GM19351 (cell line): ENCODE data around the gene METTL26.

Experiments used
- ATAC-seq: cut with Tn5 transposase; IDR thresholded peaks from one replicate; pipeline ENCODE4 v1.9.1; 2021; ENCODE audit warnings: mild to moderate bottlenecking, moderate library complexity; ENCODE audit not compliant: unreplicated experiment

Gene METTL26

DNA sequence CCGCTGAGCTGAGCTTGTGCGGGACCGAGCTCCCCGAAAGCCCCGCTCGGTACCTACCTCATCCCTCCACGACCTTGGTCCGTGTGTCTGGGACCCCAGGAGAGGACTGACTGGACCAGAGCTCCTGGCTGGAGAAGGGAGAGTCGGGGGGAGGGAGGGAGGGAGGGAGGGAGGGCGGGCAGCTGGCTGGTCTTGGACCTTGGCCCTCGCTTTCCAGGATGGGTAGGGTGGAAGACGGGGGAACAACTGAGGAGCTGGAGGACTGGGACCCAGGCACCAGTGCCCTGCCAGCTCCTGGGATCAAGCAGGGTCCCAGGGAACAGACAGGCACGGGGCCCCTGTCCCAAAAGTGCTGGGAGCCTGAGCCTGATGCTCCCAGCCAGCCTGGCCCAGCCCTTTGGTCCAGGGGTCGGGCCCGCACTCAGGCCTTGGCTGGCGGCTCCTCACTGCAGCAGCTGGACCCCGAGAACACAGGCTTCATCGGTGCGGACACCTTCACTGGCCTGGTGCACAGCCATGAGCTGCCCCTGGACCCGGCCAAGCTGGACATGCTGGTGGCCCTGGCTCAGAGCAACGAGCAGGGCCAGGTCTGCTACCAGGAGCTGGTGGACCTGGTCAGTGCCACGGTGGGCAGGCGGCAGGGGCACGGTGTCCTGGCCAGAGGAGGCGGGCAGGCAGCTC is 39.9 kb upstream of the METTL26 start:
- ATAC-seq = no peak

DNA sequence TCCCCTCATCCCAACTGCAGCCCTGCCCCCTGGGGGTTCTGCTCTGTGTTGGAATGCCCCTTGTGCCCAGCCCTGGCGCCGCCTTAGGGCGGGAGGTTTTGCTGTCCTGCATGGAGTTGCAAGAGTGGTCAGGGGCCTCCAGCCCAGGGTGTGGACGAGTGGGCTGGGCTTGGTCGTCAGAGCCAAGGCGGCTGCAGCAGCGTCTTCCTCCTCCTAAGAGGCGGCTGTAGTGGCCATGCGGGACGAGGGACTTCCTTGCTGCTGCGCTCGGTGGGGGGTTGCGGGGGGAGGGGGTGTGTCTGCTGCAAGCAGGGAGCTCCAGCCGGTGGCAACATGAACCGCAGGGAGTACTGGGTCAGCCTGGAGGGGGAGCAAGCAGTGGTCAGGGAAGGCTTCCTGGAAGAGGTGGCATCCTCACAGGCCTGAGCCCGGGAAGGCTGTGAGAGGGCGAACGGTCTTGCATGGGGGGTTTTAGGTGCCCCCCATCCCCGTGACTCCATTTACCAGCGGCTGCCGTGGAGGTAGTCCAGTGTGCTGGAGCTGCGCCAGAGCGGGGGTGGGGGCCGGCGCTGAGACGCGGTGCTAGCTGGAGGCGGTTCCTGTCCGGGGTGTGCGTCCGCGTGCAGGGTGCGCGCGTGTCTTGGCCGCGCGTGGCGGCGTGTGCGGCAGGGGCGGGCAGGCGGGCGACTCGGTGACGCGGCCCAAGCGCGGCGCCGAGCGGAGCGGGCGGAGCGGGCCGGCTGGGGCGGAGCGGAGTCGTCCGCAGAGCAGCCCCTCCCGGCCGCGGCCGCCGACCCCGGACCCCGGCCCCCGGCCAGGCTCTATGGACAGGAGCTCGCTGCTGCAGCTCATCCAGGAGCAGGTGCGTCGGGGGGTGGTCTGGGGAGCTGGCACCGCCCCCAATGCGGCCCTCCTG is 39.1 kb upstream of the METTL26 start, which contains the start of gene RHBDL1:
Gene RHBDL1 (plus strand): TSS at position 704 of the 916 bp plus-strand sequence. CDS start 120 bp downstream, at position 824.
- no peak for ATAC-seq

DNA sequence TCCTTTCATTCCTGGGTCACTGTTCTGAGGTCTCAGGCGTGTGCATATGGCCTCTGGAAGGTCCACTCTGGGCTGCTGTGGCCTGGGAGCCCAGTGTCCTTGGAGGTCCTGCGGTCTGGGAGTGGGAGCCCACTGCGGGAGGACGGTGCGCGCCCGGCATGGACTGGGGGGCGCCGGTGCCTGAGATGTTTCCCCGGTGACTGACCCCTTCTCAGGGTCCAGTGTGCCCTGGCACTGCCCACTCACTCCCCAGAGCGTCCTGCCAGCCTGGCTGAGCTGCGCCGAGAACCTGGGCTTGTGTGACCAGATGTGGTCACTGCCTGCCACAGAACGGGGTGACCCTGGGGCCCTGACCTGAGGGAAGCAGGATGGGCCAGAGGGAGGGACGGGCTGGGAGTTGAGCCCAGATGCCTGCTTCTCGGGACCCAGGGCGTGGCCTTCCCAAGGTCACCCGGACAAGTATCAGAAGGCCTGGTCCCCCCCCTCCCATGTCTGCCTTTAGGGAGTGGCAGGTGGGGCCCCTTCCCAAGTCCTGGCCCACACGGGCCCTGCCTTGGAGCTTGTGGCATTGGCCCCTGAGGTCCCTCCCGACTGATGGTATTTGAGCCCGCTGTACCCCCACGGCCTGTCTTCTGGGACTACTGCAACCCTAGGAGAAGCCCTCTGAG is 38.2 kb upstream of the METTL26 start:
- ATAC-seq = no peak

DNA sequence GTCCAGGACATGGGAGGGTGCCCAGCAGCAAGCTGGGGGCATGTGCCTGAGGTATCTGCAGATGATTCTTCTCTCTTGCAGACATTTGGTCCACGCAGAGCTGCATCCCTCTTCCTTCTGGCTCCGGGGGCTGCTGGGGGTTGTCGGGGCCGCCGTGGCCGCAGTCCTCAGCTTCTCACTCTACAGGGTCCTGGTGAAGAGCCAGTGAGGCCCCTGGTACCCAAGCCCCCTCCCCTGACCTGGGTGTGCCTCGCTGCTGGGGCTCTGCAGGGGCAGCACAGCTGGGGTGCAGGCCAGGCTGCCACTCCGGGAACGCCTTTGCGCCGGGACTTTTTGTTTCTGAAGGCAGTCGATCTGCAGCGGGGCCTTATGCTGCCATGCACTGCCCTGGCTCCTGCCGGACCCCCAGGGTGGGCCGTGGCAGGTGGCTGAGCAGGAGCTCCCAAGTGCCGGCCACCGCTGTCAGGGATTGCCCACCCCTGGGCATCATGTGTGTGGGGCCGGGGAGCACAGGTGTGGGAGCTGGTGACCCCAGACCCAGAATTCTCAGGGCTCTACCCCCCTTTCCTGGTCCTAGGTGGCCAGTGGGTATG is 37.4 kb upstream of the METTL26 start:
- ATAC-seq = no peak

DNA sequence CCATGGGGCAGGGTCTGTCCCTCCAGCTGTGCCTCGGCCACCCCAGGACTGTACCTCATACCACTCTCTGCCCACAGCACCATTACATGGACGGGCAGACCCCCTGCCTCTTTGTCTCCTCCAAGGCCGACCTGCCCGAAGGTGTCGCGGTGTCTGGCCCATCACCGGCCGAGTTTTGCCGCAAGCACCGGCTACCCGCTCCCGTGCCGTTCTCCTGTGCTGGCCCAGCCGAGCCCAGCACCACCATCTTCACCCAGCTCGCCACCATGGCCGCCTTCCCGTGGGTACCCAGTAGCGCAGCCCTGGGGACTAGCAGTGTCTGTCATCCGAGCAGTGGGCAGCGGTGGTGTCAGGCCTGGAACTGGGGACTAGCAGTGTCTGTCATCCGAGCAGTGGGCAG is 36.7 kb upstream of the METTL26 start:
- no peak for ATAC-seq

DNA sequence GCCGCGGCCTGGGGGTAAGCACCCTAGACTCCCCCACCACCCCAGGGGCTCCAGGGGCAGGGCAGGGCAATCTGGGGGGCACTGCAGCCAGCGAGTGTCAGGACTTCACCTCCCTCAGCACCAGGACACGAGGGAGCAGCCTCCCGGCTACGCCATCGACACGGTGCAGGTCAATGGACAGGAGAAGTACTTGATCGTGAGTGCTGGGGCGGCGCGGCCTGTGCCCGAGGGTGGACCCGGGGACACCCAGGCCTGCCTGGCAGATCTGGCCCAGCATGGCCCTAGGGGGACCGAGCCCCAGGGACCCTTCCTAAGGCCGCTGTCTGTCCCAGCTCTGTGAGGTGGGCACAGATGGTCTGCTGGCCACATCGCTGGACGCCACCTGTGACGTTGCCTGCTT is 36.3 kb upstream of the METTL26 start:
- no peak for ATAC-seq

DNA sequence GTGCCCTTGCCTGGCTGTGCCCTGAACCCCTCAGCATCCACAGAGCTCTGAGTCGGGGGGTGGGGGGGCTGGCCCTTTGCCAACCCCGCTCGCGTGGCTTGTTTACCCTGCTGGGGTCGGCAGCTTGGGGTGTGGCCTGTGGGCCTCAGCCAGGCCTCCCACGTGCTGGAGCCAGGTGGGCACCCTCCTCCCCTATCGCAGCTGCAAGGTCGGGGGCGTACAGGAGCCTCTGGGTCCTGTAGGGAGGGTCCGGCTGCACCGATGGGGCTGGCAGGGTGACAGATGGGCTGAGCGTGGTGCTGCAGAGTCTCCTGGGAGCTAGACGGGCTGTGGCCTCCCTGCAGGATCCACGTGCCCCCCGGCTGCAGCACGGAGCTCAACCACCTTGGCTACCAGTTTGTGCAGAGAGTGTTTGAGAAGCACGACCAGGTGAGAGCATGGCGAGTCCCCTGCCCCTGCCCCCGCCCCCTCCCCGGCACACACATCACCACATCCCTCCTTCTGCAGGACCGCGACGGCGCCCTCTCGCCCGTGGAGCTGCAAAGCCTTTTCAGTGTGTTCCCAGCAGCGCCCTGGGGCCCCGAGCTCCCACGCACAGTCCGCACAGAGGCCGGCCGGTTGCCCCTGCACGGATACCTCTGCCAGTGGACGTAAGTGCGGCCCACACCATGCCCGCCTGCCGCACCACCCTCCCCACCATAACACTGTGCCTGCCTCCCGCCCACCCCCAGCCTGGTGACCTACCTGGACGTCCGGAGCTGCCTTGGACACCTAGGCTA is 35.4 kb upstream of the METTL26 start:
- ATAC-seq = no peak

DNA sequence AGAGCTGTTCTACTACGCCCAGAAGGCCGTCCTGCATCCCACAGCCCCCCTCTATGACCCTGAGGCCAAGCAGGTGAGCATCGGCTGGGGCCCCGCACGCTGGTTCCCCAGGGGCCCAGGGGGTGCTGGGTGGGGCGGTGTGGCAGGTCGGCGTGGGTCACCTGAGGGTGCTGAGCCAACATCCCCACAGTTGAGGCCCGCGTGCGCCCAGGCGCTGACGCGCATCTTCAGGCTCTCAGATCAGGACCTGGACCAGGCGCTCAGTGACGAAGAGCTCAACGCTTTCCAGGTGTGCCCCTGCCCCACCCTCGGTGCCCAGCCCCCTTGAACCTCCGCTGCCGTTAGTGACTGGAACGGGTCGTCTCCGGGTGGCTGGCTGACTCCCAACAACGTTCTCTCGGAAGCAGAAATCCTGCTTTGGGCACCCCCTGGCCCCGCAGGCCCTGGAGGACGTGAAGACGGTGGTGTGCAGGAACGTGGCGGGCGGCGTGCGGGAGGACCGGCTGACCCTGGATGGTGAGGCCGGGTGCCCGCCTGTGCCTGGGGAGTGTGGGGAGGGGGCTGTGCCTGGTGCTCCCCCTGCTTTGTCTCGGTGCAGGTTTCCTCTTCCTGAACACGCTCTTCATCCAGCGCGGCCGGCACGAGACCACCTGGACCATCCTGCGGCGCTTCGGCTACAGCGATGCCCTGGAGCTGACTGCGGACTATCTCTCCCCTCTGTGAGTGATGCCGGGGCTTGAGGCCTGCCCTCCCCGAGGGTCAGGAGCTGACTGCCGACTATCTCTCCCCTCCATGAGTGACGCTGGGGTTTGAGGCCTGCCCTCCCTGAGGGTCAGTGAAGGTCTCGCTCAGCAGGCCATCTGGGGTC is 34.6 kb upstream of the METTL26 start:
- ATAC-seq = no peak

DNA sequence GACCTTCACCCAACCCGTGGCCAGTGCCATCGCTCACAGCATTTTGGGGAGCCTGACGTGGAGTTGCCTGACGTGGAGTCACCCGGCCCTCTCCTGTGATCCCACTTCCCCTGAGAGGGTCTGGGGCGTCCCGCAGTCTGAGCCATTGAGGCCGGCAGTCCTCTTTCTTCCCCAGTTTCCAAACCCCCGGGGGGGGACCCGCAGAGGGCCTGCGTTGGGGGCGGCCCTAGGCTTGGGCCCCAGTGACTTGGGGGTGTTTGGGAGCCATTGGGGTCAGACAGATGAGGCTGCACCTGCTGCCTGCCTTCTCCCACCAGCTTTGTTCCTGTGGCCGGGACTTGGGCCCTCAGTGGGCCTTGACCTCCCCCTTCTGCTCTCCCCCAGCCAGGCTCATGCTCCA is 33.6 kb upstream of the METTL26 start:
- ATAC-seq = no peak

DNA sequence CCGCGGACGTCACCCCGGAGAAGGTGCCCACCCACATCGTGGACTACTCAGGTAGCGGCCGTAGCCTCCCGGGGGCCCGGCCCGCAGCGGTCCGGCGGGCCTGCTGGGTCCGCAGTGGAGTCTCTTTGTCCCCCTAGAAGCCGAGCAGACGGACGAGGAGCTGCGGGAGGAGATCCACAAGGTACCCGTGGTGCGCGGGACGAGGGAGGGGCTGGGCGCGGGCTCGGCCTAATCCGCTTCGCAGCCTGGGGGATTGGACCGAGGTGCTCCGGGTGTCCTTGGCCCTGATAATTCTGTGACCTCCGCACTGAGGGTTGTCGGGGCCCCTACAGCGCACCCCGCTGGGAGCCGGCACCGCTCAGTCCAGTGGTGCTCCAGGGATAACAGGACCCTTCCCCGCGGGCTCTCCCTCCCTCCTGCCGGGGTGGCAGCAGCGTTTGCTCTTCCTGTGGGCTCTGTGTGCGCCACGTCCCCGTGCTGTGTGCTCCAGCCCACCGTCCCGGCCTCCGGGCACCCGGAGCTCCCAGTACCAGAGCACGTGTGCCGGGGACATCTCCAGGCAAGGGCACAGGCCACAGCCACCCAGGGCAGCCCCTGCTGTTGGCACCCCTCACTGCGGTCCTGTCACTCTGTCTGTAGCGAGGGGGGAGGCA is 32.5 kb upstream of the METTL26 start:
- no peak for ATAC-seq

DNA sequence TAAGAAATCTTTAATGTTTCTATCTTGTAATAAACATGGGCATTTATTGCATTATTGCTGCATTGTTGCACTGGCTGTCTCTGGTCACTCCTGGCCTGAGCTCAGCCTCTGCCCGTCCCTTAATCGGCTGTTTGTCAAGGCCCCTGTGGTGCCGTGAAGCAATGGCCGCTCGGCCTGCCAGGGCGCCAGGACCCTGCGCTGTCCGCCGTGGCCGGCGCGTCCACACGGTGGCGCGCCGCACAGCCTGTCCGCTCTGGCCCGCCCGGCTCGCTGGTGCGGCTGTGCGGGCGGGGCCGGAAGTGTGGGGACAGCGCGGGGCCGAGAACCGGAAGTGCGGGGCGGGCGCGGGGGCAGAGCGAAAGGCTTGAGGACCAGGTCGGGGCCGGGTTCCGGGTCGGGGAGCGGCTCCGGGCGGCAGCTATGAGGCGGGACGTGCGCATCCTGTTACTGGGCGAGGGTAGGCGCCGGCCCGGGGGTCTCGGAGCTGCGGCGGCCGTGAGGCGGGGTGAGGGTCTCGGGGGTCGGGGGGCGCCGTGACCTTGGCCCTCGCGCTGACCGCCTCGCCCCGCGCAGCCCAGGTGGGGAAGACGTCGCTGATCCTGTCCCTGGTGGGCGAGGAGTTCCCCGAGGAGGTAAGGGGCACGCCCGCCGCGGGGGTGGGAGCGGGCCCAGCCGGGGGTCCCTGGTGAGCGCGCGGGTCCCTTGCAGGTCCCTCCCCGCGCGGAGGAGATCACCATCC is 31.8 kb upstream of the METTL26 start, which contains the start of gene RHOT2:
Gene RHOT2 (plus strand): TSS at position 353 of the 739 bp plus-strand sequence. CDS start 68 bp downstream, at position 421.
- peak; percentile 93 for ATAC-seq

DNA sequence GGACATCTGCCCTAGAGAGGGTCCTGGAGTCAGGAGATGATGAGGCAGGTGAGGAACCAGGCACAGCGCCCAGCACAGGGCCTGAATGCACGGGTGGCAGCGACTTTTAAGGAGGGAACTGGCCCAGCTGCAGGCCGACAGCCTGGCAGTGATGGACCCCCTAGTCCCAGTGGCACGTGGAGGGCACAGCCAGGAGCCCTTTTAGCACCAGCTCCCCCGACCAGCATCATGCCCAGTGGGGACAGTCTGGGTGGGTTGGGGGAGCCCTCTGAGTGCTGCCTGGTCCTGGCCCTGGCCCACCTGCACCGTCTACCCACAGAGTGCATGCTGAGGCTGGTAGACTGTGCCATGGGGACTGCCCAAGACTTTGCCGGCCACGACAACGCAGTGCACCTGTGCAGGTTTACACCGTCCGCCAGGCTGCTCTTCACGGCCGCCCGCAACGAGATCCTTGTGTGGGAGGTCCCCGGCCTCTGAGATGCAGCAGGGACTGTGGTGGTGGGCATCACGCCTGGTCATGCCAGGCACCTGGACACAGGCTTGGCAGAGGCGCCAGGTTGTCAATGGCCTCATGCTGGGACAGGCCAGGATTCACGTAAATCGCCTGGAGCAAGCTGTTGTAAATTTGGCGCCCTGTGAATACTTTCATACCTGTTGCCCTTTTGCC is 31.1 kb upstream of the METTL26 start:
- no peak for ATAC-seq

DNA sequence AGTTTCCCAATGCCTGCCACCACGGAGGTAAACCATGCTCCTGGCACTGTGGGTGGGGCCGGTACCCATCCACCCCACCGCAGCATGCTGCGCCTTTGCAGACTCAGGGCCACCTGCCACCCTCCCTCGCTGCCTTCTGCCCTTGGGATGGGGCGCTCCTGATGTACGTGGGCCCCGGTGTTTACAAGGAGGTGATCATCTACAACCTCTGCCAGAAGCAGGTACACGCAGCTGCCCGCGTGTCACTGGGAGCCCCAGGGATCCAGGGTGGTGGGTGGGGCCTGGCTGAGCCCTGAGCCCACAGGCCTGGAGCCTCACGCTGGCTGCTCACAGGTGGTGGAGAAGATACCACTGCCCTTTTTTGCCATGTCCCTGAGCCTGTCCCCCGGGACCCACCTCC is 30.5 kb upstream of the METTL26 start:
- no peak for ATAC-seq

DNA sequence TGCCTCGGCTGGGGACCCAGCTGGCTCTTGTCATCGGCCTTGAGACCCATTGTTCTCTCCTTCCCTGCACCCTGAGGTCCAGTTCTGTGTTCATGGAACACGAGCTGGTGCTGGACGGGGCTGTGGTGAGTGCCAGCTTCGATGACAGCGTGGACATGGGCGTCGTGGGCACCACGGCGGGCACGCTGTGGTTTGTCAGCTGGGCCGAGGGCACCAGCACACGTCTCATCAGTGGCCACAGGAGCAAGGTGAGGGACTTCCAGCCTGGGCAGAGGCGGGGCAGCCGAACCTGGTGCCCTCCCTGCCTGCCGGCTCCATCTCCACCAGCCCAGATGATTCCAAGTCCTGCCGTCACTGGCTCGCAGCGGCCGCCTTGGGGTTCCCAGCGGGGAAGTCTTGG is 26.5 kb upstream of the METTL26 start:
- ATAC-seq = no peak

DNA sequence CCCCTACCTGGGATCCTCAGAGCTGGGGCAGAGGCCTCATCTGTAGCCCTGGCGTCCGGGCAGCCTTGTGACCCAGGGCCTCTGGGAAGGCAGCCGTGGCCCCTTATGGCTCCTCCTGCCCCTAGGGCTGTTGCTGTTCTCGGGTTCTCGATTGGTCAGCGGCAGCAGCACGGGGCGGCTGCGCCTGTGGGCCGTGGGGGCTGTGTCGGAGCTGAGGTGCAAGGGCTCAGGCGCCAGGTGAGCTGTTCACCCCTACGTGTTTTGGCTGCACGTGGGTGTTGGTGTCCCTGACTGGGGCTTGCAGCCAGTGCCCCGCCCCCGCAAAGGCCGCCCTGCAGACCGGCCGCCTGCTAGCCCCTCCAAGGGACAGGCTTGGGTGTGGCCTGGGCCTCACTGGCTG is 26.0 kb upstream of the METTL26 start:
- no peak for ATAC-seq

DNA sequence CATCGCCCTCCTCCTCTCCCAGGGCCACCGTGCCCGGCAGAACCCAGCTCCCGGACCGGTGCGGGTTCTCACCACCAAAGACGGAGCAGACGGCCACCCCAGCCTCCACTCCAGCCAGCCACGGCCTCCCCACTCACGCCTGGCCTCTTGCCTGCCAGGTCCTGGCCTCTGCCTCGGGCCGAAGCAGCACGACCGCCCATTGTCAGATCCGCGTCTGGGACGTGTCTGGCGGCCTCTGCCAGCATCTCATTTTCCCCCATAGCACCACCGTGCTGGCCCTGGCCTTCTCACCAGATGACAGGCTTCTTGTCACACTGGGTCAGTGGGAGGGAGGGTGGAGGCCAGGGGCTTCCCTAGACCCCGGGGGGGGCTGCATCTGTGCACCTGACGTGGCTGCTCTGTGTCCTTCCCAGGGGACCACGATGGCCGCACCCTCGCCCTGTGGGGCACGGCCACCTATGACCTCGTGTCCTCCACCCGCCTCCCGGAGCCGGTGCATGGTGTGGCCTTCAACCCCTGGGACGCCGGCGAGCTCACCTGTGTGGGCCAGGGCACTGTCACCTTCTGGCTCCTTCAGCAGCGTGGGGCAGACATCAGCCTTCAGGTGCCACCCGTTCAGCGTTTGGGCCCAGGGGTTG is 25.2 kb upstream of the METTL26 start:
- ATAC-seq = no peak
